B cell (primary cell): ENCODE measurements around the gene THAP4. TPM values are rescaled to one million over a fixed set of nuclear protein-coding genes. Genes with fewer than 3 reads are reported as not detected.

Experiments
- ATAC-seq: fragments of 200-7000 bp; cut with Tn5 transposase; one replicate; pipeline ENCODE4 v1.10.0; 2021; ENCODE audit warnings: low read depth, mild to moderate bottlenecking, moderate number of reproducible peaks, moderate library complexity
- CTCF ChIA-PET: fragments of 350-600 bp; sonication (Branson Sonifier 250); formaldehyde crosslinking; loops from one replicate; lab custom pipeline; 2021; ENCODE audit warnings: antibody characterized with exemption, inconsistent platforms; lab: Charles Lee
- POLR2A ChIA-PET: fragments of 350-600 bp; sonication (Branson Sonifier 250); formaldehyde crosslinking; loops from one replicate; lab custom pipeline; 2021; ENCODE audit warnings: antibody characterized with exemption; lab: Charles Lee
- DNase-seq: peaks from one replicate; pipeline ENCODE4 v3.0.0; 2013
- H2AFZ ChIP-seq: 2 replicates; pipeline ENCODE4 v1.6.1; 2012; ENCODE audit warnings: mild to moderate bottlenecking, low read depth, low read length; ENCODE audit not compliant: insufficient read depth, poor library complexity, severe bottlenecking
- H3K27ac ChIP-seq, 2 donors: 1 replicate in 1 of 2; 2 replicates in 1 of 2; pipeline ENCODE4 v1.5.1; 2012 to 2013; ENCODE audit warnings: low read length in 2 of 2, mild to moderate bottlenecking in 2 of 2, moderate library complexity in 1 of 2
- H3K27me3 ChIP-seq, 4 experiments: fragments of 200-600 bp in 1 of 4; sonication (generic) in 1 of 4; replicated peaks in 1 of 4; 1 replicate in 2 of 4; 2 replicates in 2 of 4; pipeline versions ENCODE4 v1.6.1 to v1.7.0; 2013 to 2016; ENCODE audit warnings: low read length in 3 of 4, mild to moderate bottlenecking in 2 of 4, mixed read lengths in 1 of 4, moderate library complexity in 1 of 4; ENCODE audit not compliant: insufficient read depth in 4 of 4, control insufficient read depth in 3 of 4; ENCODE audit errors: control extremely low read depth in 1 of 4
- H3K36me3 ChIP-seq, 2 experiments: replicated peaks in 1 of 2; 1 replicate in 1 of 2; 2 replicates in 1 of 2; pipeline versions ENCODE4 v1.6.1 to v1.7.1; 2013; ENCODE audit warnings: low read length in 1 of 2; ENCODE audit not compliant: insufficient read depth in 2 of 2, control insufficient read depth in 1 of 2; ENCODE audit errors: control extremely low read depth in 1 of 2, extremely low read depth in 1 of 2
- H3K4me1 ChIP-seq, 2 donors: fragments of 200-600 bp in 1 of 2; sonication (generic) in 1 of 2; 1 replicate in 1 of 2; 2 replicates in 1 of 2; pipeline versions ENCODE4 v1.5.1 to v1.6.1; 2013 to 2017; ENCODE audit warnings: low read length in 2 of 2; ENCODE audit not compliant: control insufficient read depth in 2 of 2, insufficient read depth in 2 of 2
- H3K4me2 ChIP-seq: replicated peaks from 2 replicates; pipeline ENCODE3; 2012; ENCODE audit warnings: mild to moderate bottlenecking, low read depth, low read length; ENCODE audit not compliant: poor library complexity, severe bottlenecking
- H3K4me3 ChIP-seq, 5 experiments: fragments of 200-600 bp in 1 of 5; sonication (generic) in 1 of 5; 1 replicate in 3 of 5; 2 replicates in 2 of 5; pipeline versions ENCODE4 v1.5.1 to v1.7.0; 2011 to 2016; ENCODE audit warnings: low read length in 4 of 5, mild to moderate bottlenecking in 4 of 5, low read depth in 2 of 5, control low read depth in 1 of 5, moderate library complexity in 1 of 5; ENCODE audit not compliant: insufficient read depth in 1 of 5; ENCODE audit errors: control extremely low read depth in 1 of 5, extremely low read depth in 1 of 5
- H3K79me2 ChIP-seq: fragments of 200-600 bp; sonication (generic); one replicate; pipeline ENCODE4 v1.6.0; 2016; ENCODE audit warnings: low read length; ENCODE audit not compliant: control insufficient read depth, insufficient read depth
- H3K9ac ChIP-seq: fragments of 200-600 bp; sonication (generic); 2 replicates; pipeline ENCODE4 v1.6.1; 2017; ENCODE audit warnings: mild to moderate bottlenecking, low read length, moderate library complexity
- H3K9me3 ChIP-seq, 3 donors: one replicate each; pipeline versions ENCODE4 v1.6.1 to v1.7.1; 2013; ENCODE audit warnings: low read length in 2 of 3; ENCODE audit not compliant: control insufficient read depth in 2 of 3, insufficient read depth in 1 of 3; ENCODE audit errors: control extremely low read depth in 1 of 3
- H4K20me1 ChIP-seq: 2 replicates; pipeline ENCODE4 v1.6.0; 2012; ENCODE audit warnings: mild to moderate bottlenecking, low read length; ENCODE audit not compliant: insufficient read depth, control insufficient read depth, poor library complexity, severe bottlenecking
- H3K27ac Mint-ChIP-seq: one replicate; pipeline ENCODE4 v1.8.0; 2021; ENCODE audit warnings: mixed read lengths
- H3K27me3 Mint-ChIP-seq: one replicate; pipeline ENCODE4 v1.8.0; 2021; ENCODE audit warnings: mixed read lengths
- H3K4me1 Mint-ChIP-seq: one replicate; pipeline ENCODE4 v1.8.0; 2021; ENCODE audit warnings: mixed read lengths
- H3K4me3 Mint-ChIP-seq: one replicate; pipeline ENCODE4 v1.8.0; 2021; ENCODE audit warnings: mixed read lengths
- H3K9me3 Mint-ChIP-seq: one replicate; pipeline ENCODE4 v1.8.0; 2022; ENCODE audit warnings: mixed read lengths; ENCODE audit not compliant: insufficient read depth
- CTCF ChIP-seq: fragments of 200-600 bp; IDR thresholded peaks from one replicate; pipeline ENCODE4 v1.8.0; 2022; ENCODE audit warnings: antibody characterized with exemption, mild to moderate bottlenecking
- EZH2 ChIP-seq: IDR thresholded peaks from 2 replicates; pipeline ENCODE4 v1.6.1; 2012; ENCODE audit warnings: borderline replicate concordance, low read depth, mild to moderate bottlenecking, moderate library complexity, low read length; ENCODE audit not compliant: insufficient read depth, poor library complexity, severe bottlenecking
- WGBS: methylation state at CpG from one replicate; pipeline ENCODE4 v1.1.5; 2013; ENCODE audit warnings: missing lambda C conversion rate; ENCODE audit not compliant: insufficient coverage; 5-methylcytosine and 5-hydroxymethylcytosine counted together
- intact Hi-C: fragments of 100-400 bp; cut with micrococcal nuclease; formaldehyde crosslinking; loops from one replicate; pipeline ENCODE4 v1.10.0; 2022
- polyA plus RNA-seq: library from polyadenylated mRNA; depleted of rRNA; stranded (reverse); fragments of >200 nt; gene quantifications from 2 replicates; pipeline ENCODE4 v1.2.3, GENCODE V29; 2012
- total RNA-seq, 2 donors: library from RNA; stranded (reverse); fragments of 120-200 nt in 1 of 2; gene quantifications; 1 replicate in 1 of 2; 2 replicates in 1 of 2; pipeline versions ENCODE4 v1.2.3 to v1.2.4, GENCODE V29; 2013 to 2022

Gene THAP4
- total and polyA plus RNA-seq, 2 donors (not counting 1 experiment from before 2014, with no cell fraction given) = 26.5 to 41.0 TPM

GRCh38 chr2:241668839-241669238 lies 31.9 kb upstream of the THAP4 start:
- TF ChIP-seq CTCF = no peak
- TF ChIP-seq EZH2 = no peak
- POLR2A ChIA-PET = no interaction called here
- no peak for DNase-seq
- intact Hi-C loops = no loop called here
- H3K4me1 Mint-ChIP-seq = no peaks in the 10 kb centered on the region
- H3K27ac Mint-ChIP-seq = no peak overlapping the region
- Histone ChIP-seq H3K27me3 (no peaks in the 10 kb centered on the region), H3K4me3 (no peak overlapping the region), H2AFZ (no peak overlapping the region), H4K20me1 (no peaks in the 10 kb centered on the region), H3K4me2 (no peak overlapping the region), H3K36me3 (peaks cover 0 to 34% of the 10 kb centered on the region in 2 experiments), H3K9me3 (no peaks in the 10 kb centered on the region), H3K9ac (no peak overlapping the region), H3K4me1 (no peaks in the 10 kb centered on the region), H3K27ac (no peak overlapping the region), H3K79me2 (no peaks in the 10 kb centered on the region)
- H3K27me3 Mint-ChIP-seq = no peaks in the 10 kb centered on the region
- ATAC-seq = no peak
- whole genome bisulfite sequencing = no CpG with 5 or more reads among the region's 12 CpGs
- CTCF ChIA-PET = no interaction called here
- no peak overlapping the region for H3K4me3 Mint-ChIP-seq
- H3K9me3 Mint-ChIP-seq = no peaks in the 10 kb centered on the region

GRCh38 chr2:241668354-241668753 lies 31.4 kb upstream of the THAP4 start:
- H3K4me3 ChIP-seq = no peak overlapping the region
- no peak overlapping the region for H3K27ac ChIP-seq
- H3K4me1 Mint-ChIP-seq = no peaks in the 10 kb centered on the region
- no peaks in the 10 kb centered on the region for H3K9me3 Mint-ChIP-seq
- H3K9ac ChIP-seq = no peak overlapping the region
- H3K9me3 ChIP-seq = no peaks in the 10 kb centered on the region
- H3K4me3 Mint-ChIP-seq = no peak overlapping the region
- CTCF ChIA-PET = no interaction called here
- no peaks in the 10 kb centered on the region for H3K27me3 Mint-ChIP-seq
- H3K4me2 ChIP-seq = no peak overlapping the region
- no peaks in the 10 kb centered on the region for H3K4me1 ChIP-seq
- DNase-seq (no peak), ATAC-seq (no peak)
- intact Hi-C loops = no loop called here
- no peaks in the 10 kb centered on the region for H3K27me3 ChIP-seq
- H3K36me3 ChIP-seq = peaks cover 0 to 34% of the 10 kb centered on the region in 2 experiments
- POLR2A ChIA-PET = no interaction called here
- no peak overlapping the region for H3K27ac Mint-ChIP-seq
- H2AFZ ChIP-seq = no peak overlapping the region
- no peaks in the 10 kb centered on the region for H3K79me2 ChIP-seq
- no peaks in the 10 kb centered on the region for H4K20me1 ChIP-seq
- no peak for TF ChIP-seq CTCF
- TF ChIP-seq EZH2 = no peak
- 98% methylated on average over 21 of the region's 21 CpGs for WGBS
